Activated CD4-positive, alpha-beta T cell treated with anti-CD3 and anti-CD28 coated beads, Interleukin-2, amount 50 U/mL, for 1 hour (primary cell): ENCODE measurements around the gene SPPL3.

Experiments
- DNase-seq: peaks from one replicate; pipeline ENCODE4 v3.0.0-alpha.2; 2020

The SPPL3 gene

GRCh38 chr12:120870415-120870814 is 33.7 kb downstream of the SPPL3 start:
- no peak for DNase-seq

- DNase-seq, result no peak
These were observed 34.8 kb downstream of the SPPL3 start for GRCh38 chr12:120869376-120869775.

GRCh38 chr12:120866108-120866507 is 38.0 kb downstream of the SPPL3 start:
- no peak for DNase-seq

GRCh38 chr12:120865098-120865497 is 39.1 kb downstream of the SPPL3 start:
- DNase-seq, result no peak

GRCh38 chr12:120862664-120863063 is 41.5 kb downstream of the SPPL3 start:
- DNase-seq, result no peak

GRCh38 chr12:120861074-120861795 is 42.9 kb downstream of the SPPL3 start:
- no peak for DNase-seq

GRCh38 chr12:120858306-120859088 is 45.7 kb downstream of the SPPL3 start:
- no peak for DNase-seq

GRCh38 chr12:120856980-120857379 is 47.2 kb downstream of the SPPL3 start:
- no peak for DNase-seq

GRCh38 chr12:120855823-120856588 is 48.2 kb downstream of the SPPL3 start:
- DNase-seq, result no peak

GRCh38 chr12:120854804-120855203 is 49.4 kb downstream of the SPPL3 start:
- no peak for DNase-seq

GRCh38 chr12:120853188-120853587 is 51.0 kb downstream of the SPPL3 start:
- no peak for DNase-seq

- DNase-seq, result no peak
These were observed 52.2 kb downstream of the SPPL3 start for GRCh38 chr12:120851944-120852343.

- DNase-seq, result no peak
These were observed 52.7 kb downstream of the SPPL3 start for GRCh38 chr12:120851444-120851843.

GRCh38 chr12:120849765-120850164 is 54.4 kb downstream of the SPPL3 start:
- no peak for DNase-seq

GRCh38 chr12:120847814-120848213 is 56.3 kb downstream of the SPPL3 start:
- no peak for DNase-seq

GRCh38 chr12:120847392-120847791 is 56.8 kb downstream of the SPPL3 start:
- DNase-seq, result no peak

GRCh38 chr12:120846721-120847120 is 57.4 kb downstream of the SPPL3 start:
- DNase-seq, result no peak

GRCh38 chr12:120845696-120846095 is 58.5 kb downstream of the SPPL3 start:
- no peak for DNase-seq

- no peak for DNase-seq
These were observed 59.2 kb downstream of the SPPL3 start for GRCh38 chr12:120844768-120845449.

GRCh38 chr12:120844297-120844696 is 59.9 kb downstream of the SPPL3 start:
- DNase-seq, result no peak

- no peak for DNase-seq
These were observed 60.7 kb downstream of the SPPL3 start for GRCh38 chr12:120843472-120843871.

- DNase-seq, result no peak
These were observed 61.6 kb downstream of the SPPL3 start for GRCh38 chr12:120842595-120842994.

GRCh38 chr12:120841525-120841924 is 62.6 kb downstream of the SPPL3 start:
- DNase-seq, result no peak
